Epithelial cell of proximal tubule (primary cell): ENCODE results near the gene TTC22. TPM values are rescaled to one million over a fixed set of nuclear protein-coding genes. Genes with fewer than 3 reads are reported as not detected.

Experiments used
- DNase-seq: peaks from one replicate; pipeline ENCODE4 v3.0.0-alpha.2; 2011; ENCODE audit warnings: low read depth
- H3K4me3 ChIP-seq: 2 replicates; pipeline ENCODE4 v1.5.1; 2011; ENCODE audit warnings: low read depth, mild to moderate bottlenecking, low read length
- total RNA-seq: library from RNA; depleted of rRNA; stranded (reverse); fragments of >200 nt; gene quantifications from 2 replicates; pipeline ENCODE4 v1.2.3, GENCODE V29; 2015
- TF ChIP-seq, protein P1 (sequence below): conservative IDR thresholded peaks from 2 replicates; pipeline ENCODE4 v1.5.1; 2012; ENCODE audit warnings: low read depth, mild to moderate bottlenecking, low read length

The TTC22 gene
- total RNA-seq, 1 donor from 2014 or later, result 4.3 TPM

DNA sequence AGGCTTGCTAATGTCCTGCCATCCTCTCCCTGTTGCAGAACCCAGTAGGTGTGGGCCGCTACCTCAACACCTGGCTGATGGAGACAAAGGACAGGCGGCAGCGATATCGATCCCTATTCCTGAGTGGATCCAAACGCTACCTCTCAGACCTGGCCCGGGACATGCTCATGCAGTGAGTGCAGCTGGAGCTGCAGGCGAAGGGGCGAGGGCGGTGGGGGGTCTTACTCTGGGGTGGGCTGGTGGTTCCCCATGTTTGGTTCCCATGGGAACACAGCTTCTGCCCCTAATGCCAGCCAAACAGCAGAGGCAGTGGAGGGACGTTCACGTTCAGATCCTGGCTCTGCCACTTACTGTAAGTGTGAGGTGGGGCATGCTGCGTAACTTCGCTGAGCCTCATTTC, 15.8 kb upstream of the TTC22 start:
- TF ChIP-seq, protein P1, sequence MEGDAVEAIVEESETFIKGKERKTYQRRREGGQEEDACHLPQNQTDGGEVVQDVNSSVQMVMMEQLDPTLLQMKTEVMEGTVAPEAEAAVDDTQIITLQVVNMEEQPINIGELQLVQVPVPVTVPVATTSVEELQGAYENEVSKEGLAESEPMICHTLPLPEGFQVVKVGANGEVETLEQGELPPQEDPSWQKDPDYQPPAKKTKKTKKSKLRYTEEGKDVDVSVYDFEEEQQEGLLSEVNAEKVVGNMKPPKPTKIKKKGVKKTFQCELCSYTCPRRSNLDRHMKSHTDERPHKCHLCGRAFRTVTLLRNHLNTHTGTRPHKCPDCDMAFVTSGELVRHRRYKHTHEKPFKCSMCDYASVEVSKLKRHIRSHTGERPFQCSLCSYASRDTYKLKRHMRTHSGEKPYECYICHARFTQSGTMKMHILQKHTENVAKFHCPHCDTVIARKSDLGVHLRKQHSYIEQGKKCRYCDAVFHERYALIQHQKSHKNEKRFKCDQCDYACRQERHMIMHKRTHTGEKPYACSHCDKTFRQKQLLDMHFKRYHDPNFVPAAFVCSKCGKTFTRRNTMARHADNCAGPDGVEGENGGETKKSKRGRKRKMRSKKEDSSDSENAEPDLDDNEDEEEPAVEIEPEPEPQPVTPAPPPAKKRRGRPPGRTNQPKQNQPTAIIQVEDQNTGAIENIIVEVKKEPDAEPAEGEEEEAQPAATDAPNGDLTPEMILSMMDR, result no peak

DNA sequence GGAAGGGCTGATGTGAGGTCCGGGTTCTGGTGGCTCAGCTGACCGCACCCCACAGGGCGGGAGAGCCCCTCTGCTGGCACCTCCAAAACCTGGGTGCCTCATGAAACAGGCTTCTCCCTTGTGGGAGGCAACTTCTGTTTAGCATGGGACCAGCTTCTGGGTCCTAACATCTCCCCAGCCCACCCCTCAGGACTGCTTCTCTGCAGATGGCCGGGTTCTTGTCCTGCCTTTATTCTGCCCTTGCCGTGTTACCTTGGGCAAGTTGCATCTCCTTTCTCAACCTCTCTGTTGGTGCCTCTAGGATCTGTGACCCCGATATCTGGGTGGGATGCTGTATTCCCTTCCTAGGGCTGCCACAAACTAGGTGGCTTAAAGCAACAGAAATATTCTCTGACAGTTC, 15.0 kb upstream of the TTC22 start:
- no peak overlapping the region for H3K4me3 ChIP-seq
- TF ChIP-seq, protein P1, result no peak
- no peak for DNase-seq

More for the DNA sequence above, 15.8 kb upstream of the TTC22 start:
- no peak overlapping the region for H3K4me3 ChIP-seq
- DNase-seq, result no peak

DNA sequence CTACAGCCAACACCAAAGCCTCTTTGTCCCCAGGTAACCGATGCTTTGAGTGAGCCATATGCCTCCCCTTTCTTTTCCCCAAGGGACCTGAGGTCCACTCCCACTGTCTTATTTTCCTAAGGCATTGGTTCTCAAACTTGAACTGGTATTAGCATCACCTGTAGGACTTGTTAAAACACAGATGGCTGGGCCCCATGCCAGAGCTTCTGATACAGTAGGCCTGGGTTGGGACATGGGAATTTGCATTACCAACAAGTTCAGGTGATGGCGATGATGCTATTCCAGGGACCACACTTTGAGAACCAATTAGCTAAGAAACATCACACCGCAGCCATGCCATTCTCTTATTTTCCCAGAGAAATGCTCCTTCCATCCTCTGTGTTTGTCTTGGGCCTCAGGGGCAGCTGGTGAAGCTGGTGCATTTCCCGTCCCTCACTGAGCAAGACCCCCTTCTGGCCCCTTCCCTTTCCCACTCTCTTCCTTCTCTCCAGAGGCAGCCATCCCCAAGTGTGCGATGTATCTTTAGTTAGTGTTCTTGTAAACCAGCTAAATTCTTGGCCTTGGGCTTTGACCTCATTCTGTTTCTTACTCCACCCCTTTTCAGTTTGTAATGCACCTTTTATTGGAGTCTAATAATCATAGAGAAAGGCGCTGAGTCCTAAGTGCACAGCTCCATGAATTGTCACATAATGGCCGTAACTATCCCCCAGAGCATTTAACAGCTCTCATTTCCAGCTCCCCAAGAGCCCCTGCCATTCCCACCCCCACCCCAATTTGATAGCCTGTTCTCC, 14.2 kb upstream of the TTC22 start:
- no peak overlapping the region for H3K4me3 ChIP-seq
- TF ChIP-seq, protein P1, result no peak
- DNase-seq, result no peak

DNA sequence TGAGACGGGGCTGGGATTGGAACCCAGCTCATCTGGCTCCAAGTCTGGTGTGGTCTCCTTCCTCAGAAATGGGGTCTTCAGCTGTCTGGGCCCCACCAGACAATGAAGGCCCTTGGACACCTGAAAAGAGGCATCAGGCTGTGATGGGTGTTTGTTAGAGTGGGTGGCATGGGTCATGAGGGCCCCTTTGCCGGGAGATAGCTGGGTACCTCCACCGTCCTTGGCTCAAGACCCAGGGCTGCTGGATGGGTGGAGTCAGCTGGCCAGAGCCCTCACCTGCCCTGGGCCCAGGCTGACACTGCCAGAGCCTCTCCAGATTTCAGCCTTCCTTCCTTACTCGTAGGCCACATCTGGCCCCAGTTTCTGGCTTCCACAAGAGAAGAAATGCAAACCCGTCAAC, 13.4 kb upstream of the TTC22 start:
- TF ChIP-seq, protein P1, result no peak
- DNase-seq, result no peak
- no peak overlapping the region for H3K4me3 ChIP-seq

DNA sequence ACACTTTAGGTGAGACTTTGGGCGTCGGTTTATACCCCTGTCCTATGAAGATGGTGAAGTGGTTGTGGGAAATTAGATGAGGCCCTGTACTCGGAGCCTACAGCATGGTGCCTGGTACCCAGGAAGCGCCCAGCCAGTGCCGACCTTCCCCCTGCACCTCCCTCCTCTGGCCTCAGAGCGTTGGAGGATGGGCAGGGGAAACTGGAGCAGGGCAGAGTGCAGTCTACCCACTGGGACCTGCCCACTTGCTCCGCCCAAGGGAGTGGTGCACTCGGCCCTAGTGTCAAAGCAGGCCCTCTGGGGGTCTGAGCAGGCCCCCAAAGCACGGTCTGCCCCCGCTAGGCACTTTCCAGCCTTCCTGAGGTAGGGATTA, 13.0 kb upstream of the TTC22 start:
- DNase-seq, result no peak
- no peak overlapping the region for H3K4me3 ChIP-seq
- TF ChIP-seq, protein P1, result no peak

DNA sequence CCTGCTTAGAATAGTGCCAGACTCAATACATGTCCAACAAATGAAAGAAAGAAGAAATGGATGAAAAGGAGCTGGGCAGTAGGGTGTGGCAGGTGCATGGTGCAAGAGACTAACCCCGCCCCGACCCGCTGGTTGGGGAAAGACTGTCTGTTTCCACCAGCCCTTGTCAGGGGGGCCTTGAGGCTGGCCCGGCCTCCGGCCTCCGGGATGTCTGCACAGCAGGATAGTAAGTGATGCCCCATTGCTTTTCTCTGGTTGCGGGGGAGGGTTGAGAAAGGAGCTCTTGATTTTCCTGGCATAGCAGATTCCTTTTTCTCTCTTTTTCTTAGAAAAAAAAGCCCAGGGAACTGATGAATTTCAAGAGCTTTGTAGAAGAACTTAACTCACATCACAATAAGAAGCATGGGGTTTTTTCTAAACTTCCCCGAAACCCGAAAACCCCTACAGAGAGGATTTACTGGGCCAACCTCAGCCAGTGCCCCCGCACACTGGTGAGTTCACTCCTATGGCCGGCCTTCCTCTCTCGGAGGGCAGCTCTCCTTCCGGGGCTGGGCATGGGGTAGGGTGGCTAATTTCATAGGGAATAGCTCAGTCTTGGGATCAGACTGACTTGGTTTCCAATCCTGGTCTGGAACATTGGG, 12.5 kb upstream of the TTC22 start:
- no peak for DNase-seq
- H3K4me3 ChIP-seq, result no peak overlapping the region
- TF ChIP-seq, protein P1, result no peak
